A549 (cell line): Measurements from ENCODE around the gene PAM.

ENCODE experiments used
- CTCF ChIP-seq: fragments of >200 bp; sonication (Bioruptor Twin); formaldehyde crosslinking; IDR thresholded peaks from 3 replicates; pipeline ENCODE4 v1.5.1; 2016
- ELK1 ChIP-seq: fragments of 150-350 bp; IDR thresholded peaks from 2 replicates; pipeline ENCODE4 v1.6.1; 2014; ENCODE audit warnings: low read depth, mild to moderate bottlenecking, low read length
- EP300 ChIP-seq, 2 experiments: fragments of >200 bp; sonication (Bioruptor Twin); formaldehyde crosslinking; IDR thresholded peaks; 2 replicates in 1 of 2; 3 replicates in 1 of 2; pipeline ENCODE4 v1.6.1; 2016 to 2017
- FOSB ChIP-seq: fragments of 250-450 bp; sonication (Bioruptor Pico); IDR thresholded peaks from 2 replicates; pipeline ENCODE4 v1.5.0; 2020; ENCODE audit warnings: mild to moderate bottlenecking, moderate library complexity
- JUN ChIP-seq, 2 experiments: fragments of >200 bp; sonication (Bioruptor Twin); formaldehyde crosslinking; IDR thresholded peaks; 2 replicates in 1 of 2; 3 replicates in 1 of 2; pipeline ENCODE4 v1.6.1; 2016 to 2017
- KDM5A ChIP-seq: fragments of 200-600 bp; sonication (generic); IDR thresholded peaks from 2 replicates; pipeline ENCODE4 v1.6.1; 2016; ENCODE audit warnings: antibody characterized with exemption, mild to moderate bottlenecking
- MAX ChIP-seq: IDR thresholded peaks from 2 replicates; pipeline ENCODE4 v1.6.1; 2012
- POLR2A ChIP-seq: IDR thresholded peaks from 2 replicates; pipeline ENCODE4 v1.6.1; 2012; ENCODE audit warnings: mild to moderate bottlenecking, low read length
- RAD21 ChIP-seq, 2 experiments: fragments of >200 bp in 1 of 2; sonication (Bioruptor Twin) in 1 of 2; formaldehyde crosslinking in 1 of 2; IDR thresholded peaks in 1 of 2; conservative IDR thresholded peaks in 1 of 2; 2 replicates in 1 of 2; 3 replicates in 1 of 2; pipeline ENCODE4 v1.6.1; 2012 to 2018; ENCODE audit warnings: inconsistent platforms in 1 of 2

GRCh38 chr5:102795526-102795925, 40.4 kb downstream of the PAM start:
- TF ChIP-seq CTCF = no peak
- TF ChIP-seq RAD21 (conservative IDR thresholded peaks at IDR 0.05 in 1 of 2, IDR thresholded peaks at IDR 0.05 in 1 of 2) = no peak
- TF ChIP-seq ELK1 = no peak
- no peak for TF ChIP-seq KDM5A
- no peak for TF ChIP-seq EP300 (IDR thresholded peaks at IDR 0.05)
- no peak for TF ChIP-seq POLR2A
- TF ChIP-seq FOSB = no peak
- no peak for TF ChIP-seq JUN (IDR thresholded peaks at IDR 0.05)
- TF ChIP-seq MAX = no peak
